K562 (cell line): ENCODE measurements around the gene RPL35. TPM values are rescaled to one million over a fixed set of nuclear protein-coding genes. Genes with fewer than 3 reads are reported as not detected.

Source experiments
- ATAC-seq: fragments of 200-7000 bp; cut with Tn5 transposase; 3 replicates; pipeline ENCODE4 v1.9.1; 2020; ENCODE audit warnings: moderate library complexity
- BruUV-seq: library from RNA; stranded (reverse); fragments of 400-500 nt; replicated peaks from 2 replicates; lab custom pipeline; 2021; lab: Mats Ljungman, UMichigan
- CTCF ChIA-PET: fragments of 300-600 bp; formaldehyde crosslinking; extraction: SDS; loops from one replicate; lab custom pipeline; 2021; ENCODE audit warnings: low intra/inter-chr PET ratio; lab: Yijun Ruan, JAX
- POLR2A ChIA-PET: fragments of 300-600, 350-650 bp; sonication (Branson Sonifier 250); formaldehyde crosslinking; extraction: SDS; loops from one replicate; lab custom pipeline; 2021; ENCODE audit warnings: antibody characterized with exemption, inconsistent platforms; lab: Yijun Ruan, JAX
- DNase-seq, 4 experiments: peaks; one replicate each; pipeline versions ENCODE4 v3.0.0 to v3.0.0-alpha.2; 2011 to 2018; ENCODE audit warnings: low spot score in 3 of 4, mixed read lengths in 3 of 4; ENCODE audit errors: extremely low read depth in 1 of 4
- FAIRE-seq: peaks from 2 replicates; lab custom pipeline; 2011; peaks lifted over from hg19 to GRCh38; lab: Jason Lieb, UNC
- H2AFZ ChIP-seq: 2 replicates; pipeline ENCODE4 v1.6.0; 2011; ENCODE audit warnings: low read depth, low read length, control low read depth, inconsistent platforms
- H3K27ac ChIP-seq: fragments of 200-600 bp; 3 replicates; pipeline ENCODE4 v1.8.0; 2011; ENCODE audit warnings: low read depth, mild to moderate bottlenecking, control low read depth, inconsistent platforms, low read length, moderate library complexity, mixed read lengths; ENCODE audit errors: extremely low read depth
- H3K27me3 ChIP-seq, 2 experiments: fragments of 300-600 bp in 1 of 2; 2 replicates in 1 of 2; 3 replicates in 1 of 2; pipeline versions ENCODE4 v1.6.0 to v1.8.0; 2011; ENCODE audit warnings: inconsistent platforms in 2 of 2, low read length in 2 of 2, mild to moderate bottlenecking in 1 of 2, mixed read lengths in 1 of 2, moderate library complexity in 1 of 2; ENCODE audit not compliant: control insufficient read depth in 2 of 2, insufficient read depth in 2 of 2
- H3K36me3 ChIP-seq: fragments of 300-600 bp; 3 replicates; pipeline ENCODE4 v1.8.0; 2011; ENCODE audit warnings: mild to moderate bottlenecking, low read length, inconsistent platforms; ENCODE audit not compliant: control insufficient read depth, insufficient read depth
- H3K4me1 ChIP-seq, 2 experiments: fragments of 200-600 bp in 1 of 2; replicated peaks in 1 of 2; 2 replicates in 1 of 2; 3 replicates in 1 of 2; pipeline versions ENCODE4 v1.5.1 to v1.8.0; 2011; ENCODE audit warnings: inconsistent platforms in 2 of 2, low read length in 2 of 2, mild to moderate bottlenecking in 1 of 2, mixed read lengths in 1 of 2, moderate library complexity in 1 of 2; ENCODE audit not compliant: control insufficient read depth in 2 of 2, insufficient read depth in 2 of 2
- H3K4me2 ChIP-seq: 2 replicates; pipeline ENCODE4 v1.6.1; 2011; ENCODE audit warnings: low read length, control low read depth, inconsistent platforms, mixed read lengths; ENCODE audit not compliant: insufficient read depth
- H3K4me3 ChIP-seq: fragments of 200-600 bp; sonication (generic), shearing (Covaris generic); 2 replicates; pipeline ENCODE4 v1.5.1; 2016; ENCODE audit warnings: control low read depth, inconsistent platforms
- H3K79me2 ChIP-seq: fragments of 200-600 bp; 3 replicates; pipeline ENCODE4 v1.8.0; 2011; ENCODE audit warnings: low read length, inconsistent platforms; ENCODE audit not compliant: control insufficient read depth, insufficient read depth
- H3K9ac ChIP-seq, 2 experiments: 2 replicates each; pipeline versions ENCODE4 v1.6.0 to v1.6.1; 2011; ENCODE audit warnings: low read depth in 2 of 2, low read length in 2 of 2, control low read depth in 1 of 2, inconsistent platforms in 1 of 2, mild to moderate bottlenecking in 1 of 2, mixed read lengths in 1 of 2; ENCODE audit not compliant: insufficient read depth in 1 of 2
- H3K9me1 ChIP-seq: one replicate; pipeline ENCODE4 v1.6.0; 2011; ENCODE audit warnings: inconsistent platforms, mild to moderate bottlenecking, low read length, moderate library complexity; ENCODE audit not compliant: control insufficient read depth, insufficient read depth
- H3K9me3 ChIP-seq: replicated peaks from 2 replicates; pipeline ENCODE4 v1.5.1; 2011; ENCODE audit warnings: low read depth, low read length, inconsistent platforms; ENCODE audit not compliant: control insufficient read depth, insufficient read depth
- H4K20me1 ChIP-seq: replicated peaks from 2 replicates; pipeline ENCODE4 v1.6.1; 2011; ENCODE audit warnings: low read length, inconsistent platforms, mixed read lengths; ENCODE audit not compliant: control insufficient read depth, insufficient read depth
- CBFA2T3 ChIP-seq: fragments of 450-650 bp; IDR thresholded peaks from 2 replicates; pipeline ENCODE4 v1.6.1; 2017
- ELF1 ChIP-seq: fragments of 200-800 bp; sonication (Bioruptor generic); IDR thresholded peaks from 2 replicates; pipeline ENCODE4 v1.6.1; 2016; ENCODE audit warnings: missing genetic modification characterization, missing compliant biosample characterization
- LCOR ChIP-seq: sonication (generic); formaldehyde crosslinking; IDR thresholded peaks from 2 replicates; pipeline ENCODE4 v1.8.0; 2022; ENCODE audit warnings: mild to moderate bottlenecking, missing genetic modification reagents
- ZNF407 ChIP-seq: fragments of 450-650 bp; IDR thresholded peaks from 2 replicates; pipeline ENCODE4 v1.6.1; 2016; ENCODE audit warnings: low read depth
- WGBS: fragments of 100-300 bp; shearing (Covaris generic); methylation state at CpG from one replicate; pipeline ENCODE4 v1.1.6; 2016; ENCODE audit warnings: low coverage, mixed read lengths; ENCODE audit not compliant: insufficient coverage; ENCODE audit errors: missing lambda C conversion rate; 5-methylcytosine and 5-hydroxymethylcytosine counted together
- in situ Hi-C: fragments of 300-500 bp; cut with MboI; formaldehyde crosslinking; loops from 4 replicates; pipeline ENCODE4 v1.15.0; 2018; ENCODE audit warnings: inconsistent platforms, mixed read lengths
- intact Hi-C: fragments of 100-400 bp; cut with micrococcal nuclease; formaldehyde crosslinking; loops from 2 replicates; pipeline ENCODE4 v1.14.2; 2022
- polyA plus RNA-seq, 8 experiments: library from polyadenylated mRNA; depleted of rRNA in 4 of 8; stranded (reverse) in 5 of 8; unstranded in 3 of 8; fragments of >200 nt; fragmentation: Nextera tagmentation in 2 of 8; fragmentation: Illumina TruSeq in 1 of 8; extraction: Ambion mirVana in 2 of 8; extraction: Trizol in 1 of 8; gene quantifications; 2 replicates each; pipeline versions ENCODE4 v1.2.1 to v1.2.3, GENCODE V29; 2011 to 2014; ENCODE audit warnings: inconsistent platforms in 1 of 8, missing spikeins in 1 of 8
- total RNA-seq, 7 experiments: library from RNA; depleted of rRNA in 6 of 7; stranded (reverse); fragments of >200 nt in 6 of 7; fragmentation: Illumina TruSeq in 2 of 7; extraction: Trizol in 2 of 7; gene quantifications; 2 replicates each; pipeline versions ENCODE4 v1.2.1 to v1.2.3, GENCODE V29; 2011 to 2021; ENCODE audit warnings: low replicate concordance in 1 of 7
- TF ChIP-seq, protein P1 (sequence below): fragments of 450-650 bp; IDR thresholded peaks from 2 replicates; pipeline ENCODE4 v1.6.1; 2014; ENCODE audit warnings: low read depth, mild to moderate bottlenecking, moderate library complexity, borderline replicate concordance

Gene RPL35
- total and polyA plus RNA-seq, 9 of the 15 experiments (the other 6 are each of a cell fraction or from before 2014, with no cell fraction given), result 1,755 to 5,101 (median 3,405) TPM

DNA sequence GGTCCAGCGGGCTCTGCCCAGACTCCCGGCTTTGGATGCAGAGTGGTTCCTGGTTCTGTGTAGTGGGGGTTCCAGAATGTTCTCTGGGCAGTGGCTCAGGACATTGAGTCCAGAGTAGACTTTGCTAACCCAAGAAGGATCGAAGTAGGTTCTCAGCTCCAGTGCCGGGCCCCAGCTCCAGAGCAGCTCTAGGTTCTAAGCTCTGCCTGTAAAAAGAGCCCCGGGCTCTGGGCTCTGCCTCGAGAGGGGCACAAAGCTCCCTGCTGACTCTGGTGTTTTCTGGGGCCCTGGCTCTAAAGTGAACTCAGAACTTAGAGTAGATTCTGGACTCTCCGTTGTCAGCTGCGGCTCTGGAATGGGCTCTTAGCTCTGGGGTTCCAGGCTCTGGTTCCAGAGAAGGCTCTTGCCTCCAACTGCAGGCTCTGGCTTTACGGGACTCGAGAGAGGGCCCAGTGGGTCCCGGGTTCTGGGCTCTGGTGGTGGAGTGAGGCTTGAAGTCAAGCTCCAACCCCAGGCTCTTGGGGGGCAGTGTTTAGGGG is 8.1 kb downstream of the RPL35 start:
- Histone ChIP-seq H2AFZ (peak overlapping the region; percentile 96), H3K4me3 (peak overlapping the region; percentile 36), H3K79me2 (peaks cover 7% of the 10 kb centered on the region), H3K9me1 (peaks cover 7% of the 10 kb centered on the region), H3K4me1 (peaks cover under 1 to 53% of the 10 kb centered on the region in 2 experiments; a peak in 4 of 5 replicates), H4K20me1 (peaks cover 26% of the 10 kb centered on the region), H3K4me2 (peak overlapping the region; percentile 79), H3K27me3 (no peaks in the 10 kb centered on the region), H3K9me3 (no peaks in the 10 kb centered on the region), H3K27ac (no peak overlapping the region), H3K36me3 (peaks cover 26% of the 10 kb centered on the region), H3K9ac (peak overlapping the region; percentile 35 to 93; a peak in 3 of 4 replicates)
- TF ChIP-seq ZNF407 (no peak), ELF1 (tag) (0 out of 2 replicates have a peak, but pooled peaks have one; percentile 2), CBFA2T3 (no peak), LCOR (0 out of 2 replicates have a peak, but pooled peaks have one; percentile 2)
- TF ChIP-seq, protein P1, sequence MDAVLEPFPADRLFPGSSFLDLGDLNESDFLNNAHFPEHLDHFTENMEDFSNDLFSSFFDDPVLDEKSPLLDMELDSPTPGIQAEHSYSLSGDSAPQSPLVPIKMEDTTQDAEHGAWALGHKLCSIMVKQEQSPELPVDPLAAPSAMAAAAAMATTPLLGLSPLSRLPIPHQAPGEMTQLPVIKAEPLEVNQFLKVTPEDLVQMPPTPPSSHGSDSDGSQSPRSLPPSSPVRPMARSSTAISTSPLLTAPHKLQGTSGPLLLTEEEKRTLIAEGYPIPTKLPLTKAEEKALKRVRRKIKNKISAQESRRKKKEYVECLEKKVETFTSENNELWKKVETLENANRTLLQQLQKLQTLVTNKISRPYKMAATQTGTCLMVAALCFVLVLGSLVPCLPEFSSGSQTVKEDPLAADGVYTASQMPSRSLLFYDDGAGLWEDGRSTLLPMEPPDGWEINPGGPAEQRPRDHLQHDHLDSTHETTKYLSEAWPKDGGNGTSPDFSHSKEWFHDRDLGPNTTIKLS, result peak; percentile 90; the same call in 1 of the 2 replicates
- CTCF ChIA-PET, result interaction anchor here (0.5 to 6.3 kb wide), 5 partner anchors 59 to 236 kb away, joined by 3 to 209 read pairs (median 6); partner anchors contain the start of gene NR6A1
- 52% methylated on average over 10 of the region's 11 CpGs for WGBS
- FAIRE-seq (no peak), DNase-seq (no peak), ATAC-seq (no peak)
- in situ Hi-C loops, result loop anchor here (5.0 kb wide), 2 partner anchors 81 to 519 kb away; partner anchors contain the start of gene NR6A1
- intact Hi-C loops, result loop anchor here (1.0 to 5.0 kb wide), 4 partner anchors 79 to 519 kb away; partner anchors contain the start of gene SCAI
- POLR2A ChIA-PET, result interaction anchor here (1.0 to 5.1 kb wide), 9 partner anchors 8 to 236 kb away, joined by 3 to 64 read pairs (median 4); partner anchors contain the start of genes ARPC5L, NR6A1 and RPL35
- no TSS peak for BruUV-seq
